ENCODE data around the gene WT1. TPM values are rescaled to one million over a fixed set of nuclear protein-coding genes. Genes with fewer than 3 reads are reported as not detected.

WT1 gene
- total RNA-seq, 1 donor: 16.4 TPM

GRCh38 chr11:32391956-32392553, 43.3 kb downstream of the WT1 start:
- TF ChIP-seq CTCF (IDR thresholded peaks at IDR 0.05; ENCODE audit: insufficient read depth, low read depth, low read length): no peak
- peak; percentile 81 for DNase-seq (ENCODE audit: low read depth)
- H3K4me3 ChIP-seq (ENCODE audit: low read depth, low read length): no peak overlapping the region

GRCh38 chr11:32391479-32391878, 43.9 kb downstream of the WT1 start:
- no peak for DNase-seq (ENCODE audit: low read depth)
- TF ChIP-seq CTCF (IDR thresholded peaks at IDR 0.05; ENCODE audit: insufficient read depth, low read depth, low read length): no peak
- H3K4me3 ChIP-seq (ENCODE audit: low read depth, low read length): no peak overlapping the region

GRCh38 chr11:32390712-32391111, 44.6 kb downstream of the WT1 start:
- no peak overlapping the region for H3K4me3 ChIP-seq (ENCODE audit: low read depth, low read length)
- DNase-seq (ENCODE audit: low read depth): no peak
- no peak for TF ChIP-seq CTCF (IDR thresholded peaks at IDR 0.05; ENCODE audit: insufficient read depth, low read depth, low read length)

- DNase-seq (ENCODE audit: low read depth): no peak
- TF ChIP-seq CTCF (IDR thresholded peaks at IDR 0.05; ENCODE audit: insufficient read depth, low read depth, low read length): no peak
- H3K4me3 ChIP-seq (ENCODE audit: low read depth, low read length): no peak overlapping the region
Measured at GRCh38 chr11:32388871-32389770, 46.2 kb downstream of the WT1 start.

GRCh38 chr11:32388365-32388764, 47.0 kb downstream of the WT1 start:
- H3K4me3 ChIP-seq (ENCODE audit: low read depth, low read length): no peak overlapping the region
- DNase-seq (ENCODE audit: low read depth): no peak
- TF ChIP-seq CTCF (IDR thresholded peaks at IDR 0.05; ENCODE audit: insufficient read depth, low read depth, low read length): no peak

- H3K4me3 ChIP-seq (ENCODE audit: low read depth, low read length): no peak overlapping the region
- no peak for TF ChIP-seq CTCF (IDR thresholded peaks at IDR 0.05; ENCODE audit: insufficient read depth, low read depth, low read length)
- DNase-seq (ENCODE audit: low read depth): no peak
Measured at GRCh38 chr11:32387411-32387810, 47.9 kb downstream of the WT1 start.
